Keratinocyte (primary cell): ENCODE measurements around the gene TBK1. TPM values are rescaled to one million over a fixed set of nuclear protein-coding genes. Genes with fewer than 3 reads are reported as not detected.

Source experiments
- DNase-seq: peaks from one replicate; pipeline ENCODE4 v3.0.0-alpha.2; 2011; ENCODE audit warnings: low read depth, missing footprints, low spot score
- FAIRE-seq: peaks from 2 replicates; lab custom pipeline; 2011; peaks lifted over from hg19 to GRCh38; lab: Jason Lieb, UNC
- H2AFZ ChIP-seq: 2 replicates; pipeline ENCODE4 v1.6.0; 2012; ENCODE audit warnings: low read length, control low read depth, inconsistent platforms; ENCODE audit not compliant: control insufficient read depth
- H3K27ac ChIP-seq: 2 replicates; pipeline ENCODE4 v1.5.1; 2011; ENCODE audit warnings: low read length; ENCODE audit not compliant: control insufficient read depth, insufficient read depth
- H3K27me3 ChIP-seq: 3 replicates; pipeline ENCODE4 v1.6.0; 2011; ENCODE audit warnings: low read length; ENCODE audit not compliant: control insufficient read depth, insufficient read depth; ENCODE audit errors: extremely low read depth
- H3K36me3 ChIP-seq, 2 experiments: 2 replicates in 1 of 2; 3 replicates in 1 of 2; pipeline ENCODE4 v1.5.1; 2011; ENCODE audit warnings: low read length in 2 of 2, mild to moderate bottlenecking in 1 of 2; ENCODE audit not compliant: control insufficient read depth in 2 of 2, insufficient read depth in 2 of 2; ENCODE audit errors: extremely low read depth in 1 of 2
- H3K4me1 ChIP-seq: 3 replicates; pipeline ENCODE4 v1.5.1; 2011; ENCODE audit warnings: low read length; ENCODE audit not compliant: control insufficient read depth, insufficient read depth; ENCODE audit errors: extremely low read depth
- H3K4me2 ChIP-seq: 3 replicates; pipeline ENCODE4 v1.6.0; 2011; ENCODE audit warnings: low read depth, low read length; ENCODE audit not compliant: control insufficient read depth, insufficient read depth; ENCODE audit errors: extremely low read depth
- H3K4me3 ChIP-seq, 3 experiments: fragments of 200-600 bp in 1 of 3; sonication (generic) in 1 of 3; 2 replicates in 2 of 3; 3 replicates in 1 of 3; pipeline ENCODE4 v1.5.1; 2011 to 2016; ENCODE audit warnings: low read length in 3 of 3, mild to moderate bottlenecking in 3 of 3, control low read depth in 2 of 3, inconsistent platforms in 1 of 3, low read depth in 1 of 3, mixed read lengths in 1 of 3, mixed run types in 1 of 3, moderate library complexity in 1 of 3; ENCODE audit not compliant: control insufficient read depth in 2 of 3, insufficient read depth in 2 of 3; ENCODE audit errors: extremely low read depth in 1 of 3
- H3K79me2 ChIP-seq: 2 replicates; pipeline ENCODE4 v1.6.0; 2012; ENCODE audit warnings: low read length; ENCODE audit not compliant: control insufficient read depth, insufficient read depth
- H3K9ac ChIP-seq: 3 replicates; pipeline ENCODE4 v1.6.0; 2011; ENCODE audit warnings: low read length; ENCODE audit not compliant: control insufficient read depth, insufficient read depth; ENCODE audit errors: extremely low read depth
- H3K9me1 ChIP-seq: 3 replicates; pipeline ENCODE4 v1.6.0; 2011; ENCODE audit warnings: low read length; ENCODE audit not compliant: control insufficient read depth, insufficient read depth; ENCODE audit errors: extremely low read depth
- H3K9me3 ChIP-seq: 2 replicates; pipeline ENCODE4 v1.5.1; 2012; ENCODE audit warnings: low read depth, low read length; ENCODE audit not compliant: control insufficient read depth
- H4K20me1 ChIP-seq: 3 replicates; pipeline ENCODE4 v1.6.0; 2011; ENCODE audit warnings: low read length; ENCODE audit not compliant: control insufficient read depth, insufficient read depth; ENCODE audit errors: extremely low read depth
- EZH2 ChIP-seq: IDR thresholded peaks from one replicate; pipeline ENCODE4 v1.6.1; 2012; ENCODE audit warnings: inconsistent platforms, mild to moderate bottlenecking, low read length, moderate library complexity
- dilution Hi-C: fragments of 300-500 bp; cut with MboI; formaldehyde crosslinking; loops from one replicate; pipeline ENCODE4 v1.7.0; 2020; ENCODE audit warnings: low sequenced_read_pairs; ENCODE audit not compliant: extremely low pct_ligation_motif_present
- polyA plus RNA-seq, 5 experiments: library from polyadenylated mRNA; depleted of rRNA in 3 of 5; stranded (reverse) in 3 of 5; stranded (forward) in 1 of 5; unstranded in 1 of 5; fragments of >200 nt; gene quantifications; 1 replicate in 1 of 5; 2 replicates in 3 of 5; 3 replicates in 1 of 5; pipeline versions ENCODE4 v1.2.1 to v1.2.3, GENCODE V29; 2011 to 2012; ENCODE audit warnings: missing spikeins in 2 of 5, low read depth in 1 of 5, low replicate concordance in 1 of 5
- TF ChIP-seq, protein P1 (sequence below), 3 experiments: IDR thresholded peaks in 1 of 3; conservative IDR thresholded peaks in 1 of 3; optimal IDR thresholded peaks in 1 of 3; 2 replicates in 2 of 3; 3 replicates in 1 of 3; pipeline versions ENCODE3 to v1.5.1; 2011; ENCODE audit warnings: low read length in 3 of 3, mild to moderate bottlenecking in 3 of 3, moderate library complexity in 2 of 3, control low read depth in 1 of 3, inconsistent platforms in 1 of 3; ENCODE audit not compliant: insufficient read depth in 2 of 3; ENCODE audit errors: extremely low read depth in 1 of 3

The TBK1 gene
- polyA plus RNA-seq, 1 donor (not counting 4 experiments of a cell fraction or from before 2014, with no cell fraction given), result 19.1 TPM

DNA sequence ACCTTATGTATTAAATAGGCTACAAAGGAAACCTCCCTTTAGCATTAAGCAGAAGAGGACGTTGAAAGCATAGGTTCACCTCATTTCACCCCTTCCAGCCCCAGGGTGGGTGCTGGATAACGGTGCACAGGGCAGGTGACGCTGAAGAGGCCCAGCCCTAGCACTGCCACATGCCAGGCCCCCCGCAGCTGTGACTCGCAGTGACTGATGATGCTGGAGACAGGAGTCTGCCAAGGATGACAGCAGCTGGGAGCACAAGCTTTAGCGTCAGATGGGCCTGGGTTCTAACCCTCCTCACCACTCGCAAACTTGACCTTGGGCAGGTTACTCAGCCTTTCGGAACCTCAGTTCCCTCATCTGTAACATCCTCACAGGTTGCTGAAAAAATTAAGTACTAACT is 76.7 kb downstream of the TBK1 start:
- Histone ChIP-seq H3K9me3 (no peaks in the 10 kb centered on the region), H3K9ac (no peak overlapping the region), H3K4me3 (no peak overlapping the region), H4K20me1 (no peaks in the 10 kb centered on the region), H3K4me1 (no peaks in the 10 kb centered on the region), H3K9me1 (no peaks in the 10 kb centered on the region), H3K79me2 (no peaks in the 10 kb centered on the region), H3K27ac (no peak overlapping the region), H3K4me2 (no peak overlapping the region), H2AFZ (no peak overlapping the region), H3K36me3 (no peaks in the 10 kb centered on the region), H3K27me3 (no peaks in the 10 kb centered on the region)
- dilution Hi-C loops, result loop anchor here (25.0 kb wide), 1 partner anchor 159 kb away; no protein-coding TSS in a partner anchor
- TF ChIP-seq, protein P1, sequence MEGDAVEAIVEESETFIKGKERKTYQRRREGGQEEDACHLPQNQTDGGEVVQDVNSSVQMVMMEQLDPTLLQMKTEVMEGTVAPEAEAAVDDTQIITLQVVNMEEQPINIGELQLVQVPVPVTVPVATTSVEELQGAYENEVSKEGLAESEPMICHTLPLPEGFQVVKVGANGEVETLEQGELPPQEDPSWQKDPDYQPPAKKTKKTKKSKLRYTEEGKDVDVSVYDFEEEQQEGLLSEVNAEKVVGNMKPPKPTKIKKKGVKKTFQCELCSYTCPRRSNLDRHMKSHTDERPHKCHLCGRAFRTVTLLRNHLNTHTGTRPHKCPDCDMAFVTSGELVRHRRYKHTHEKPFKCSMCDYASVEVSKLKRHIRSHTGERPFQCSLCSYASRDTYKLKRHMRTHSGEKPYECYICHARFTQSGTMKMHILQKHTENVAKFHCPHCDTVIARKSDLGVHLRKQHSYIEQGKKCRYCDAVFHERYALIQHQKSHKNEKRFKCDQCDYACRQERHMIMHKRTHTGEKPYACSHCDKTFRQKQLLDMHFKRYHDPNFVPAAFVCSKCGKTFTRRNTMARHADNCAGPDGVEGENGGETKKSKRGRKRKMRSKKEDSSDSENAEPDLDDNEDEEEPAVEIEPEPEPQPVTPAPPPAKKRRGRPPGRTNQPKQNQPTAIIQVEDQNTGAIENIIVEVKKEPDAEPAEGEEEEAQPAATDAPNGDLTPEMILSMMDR (optimal IDR thresholded peaks at IDR 0.05 in 1 of 3, IDR thresholded peaks at IDR 0.05 in 1 of 3, conservative IDR thresholded peaks at IDR 0.05 in 1 of 3; ENCODE audit: extremely low read depth in 1 of 3, insufficient read depth in 2 of 3, low read length in 3 of 3), result no peak
- TF ChIP-seq EZH2, result no peak
- FAIRE-seq (no peak), DNase-seq (no peak)

DNA sequence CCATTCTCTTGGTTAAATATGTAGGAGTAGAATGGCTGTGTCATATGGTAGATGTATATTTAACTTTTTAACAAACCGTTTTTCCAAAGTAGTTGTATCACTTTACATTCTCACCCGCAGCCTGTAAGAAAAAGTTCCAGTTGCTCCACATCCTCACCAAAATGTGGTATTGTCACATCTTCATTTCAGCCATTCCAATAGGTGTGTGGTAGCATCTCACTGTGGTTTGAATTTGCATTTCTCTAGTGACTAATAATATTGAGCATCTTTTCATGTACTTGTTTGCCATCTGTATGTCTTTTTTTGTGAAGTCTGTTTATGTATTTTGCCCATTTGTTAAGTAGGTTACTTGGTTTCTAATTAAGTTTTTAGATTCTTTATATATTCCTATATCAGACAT is 78.6 kb downstream of the TBK1 start:
- dilution Hi-C loops, result loop anchor here (25.0 kb wide), 1 partner anchor 157 kb away; no protein-coding TSS in a partner anchor
- no peak for FAIRE-seq

More for the DNA sequence above, 78.6 kb downstream of the TBK1 start:
- no peak overlapping the region for H2AFZ ChIP-seq
- H3K9me1 ChIP-seq, result no peaks in the 10 kb centered on the region
- no peaks in the 10 kb centered on the region for H3K4me1 ChIP-seq
- no peak overlapping the region for H3K4me2 ChIP-seq
- no peaks in the 10 kb centered on the region for H3K9me3 ChIP-seq
- H4K20me1 ChIP-seq, result no peaks in the 10 kb centered on the region
- H3K36me3 ChIP-seq, result no peaks in the 10 kb centered on the region
- TF ChIP-seq EZH2, result no peak
- TF ChIP-seq, protein P1 (optimal IDR thresholded peaks at IDR 0.05 in 1 of 3, IDR thresholded peaks at IDR 0.05 in 1 of 3, conservative IDR thresholded peaks at IDR 0.05 in 1 of 3; ENCODE audit: extremely low read depth in 1 of 3, insufficient read depth in 2 of 3, low read length in 3 of 3), result no peak
- H3K9ac ChIP-seq, result no peak overlapping the region
- DNase-seq, result no peak
- no peak overlapping the region for H3K27ac ChIP-seq
- H3K4me3 ChIP-seq, result no peak overlapping the region
- H3K79me2 ChIP-seq, result no peaks in the 10 kb centered on the region
- H3K27me3 ChIP-seq, result no peaks in the 10 kb centered on the region
